GM18861 (cell line): ENCODE data around the gene ITIH4.

ENCODE experiments used
- ATAC-seq: cut with Tn5 transposase; IDR thresholded peaks from one replicate; pipeline ENCODE4 v1.9.1; 2021; ENCODE audit not compliant: unreplicated experiment

The ITIH4 gene

DNA sequence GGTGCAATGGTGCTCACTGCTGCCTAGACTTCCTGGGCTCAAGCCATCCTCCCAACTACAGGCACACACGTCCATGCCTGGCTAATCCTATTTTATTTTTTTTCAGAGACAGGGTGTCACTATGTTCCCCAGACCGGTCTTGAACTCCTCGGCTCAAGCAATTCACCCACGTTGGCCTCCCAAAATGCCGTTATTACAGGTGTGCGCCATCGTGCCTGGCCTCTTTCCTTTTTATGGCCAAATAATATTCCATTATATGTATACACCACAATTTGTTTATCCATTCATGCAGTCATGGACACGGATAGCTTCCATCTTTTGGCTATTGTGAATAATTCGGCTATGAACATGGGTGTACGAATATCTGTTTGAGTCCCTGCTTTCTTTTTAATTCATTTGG, 58.8 kb downstream of the ITIH4 start:
- ATAC-seq: no peak

DNA sequence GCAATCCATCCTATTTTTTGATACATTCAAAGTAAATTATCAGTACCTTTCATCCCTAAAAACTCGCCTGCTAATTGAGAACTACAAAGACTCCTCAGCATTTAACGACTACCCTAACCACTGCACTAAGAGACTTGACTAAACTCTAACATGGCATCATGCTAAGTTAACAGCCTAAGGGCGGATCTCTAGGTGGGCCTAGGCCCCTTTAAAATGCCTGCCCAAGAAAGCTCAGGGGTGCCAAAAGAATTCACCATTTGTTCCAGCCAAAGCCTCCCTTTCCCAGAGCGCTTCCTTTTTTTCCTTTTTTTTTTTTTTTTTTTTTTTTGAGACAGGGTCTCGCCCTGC, 59.2 kb downstream of the ITIH4 start:
- ATAC-seq: peak; percentile 2

DNA sequence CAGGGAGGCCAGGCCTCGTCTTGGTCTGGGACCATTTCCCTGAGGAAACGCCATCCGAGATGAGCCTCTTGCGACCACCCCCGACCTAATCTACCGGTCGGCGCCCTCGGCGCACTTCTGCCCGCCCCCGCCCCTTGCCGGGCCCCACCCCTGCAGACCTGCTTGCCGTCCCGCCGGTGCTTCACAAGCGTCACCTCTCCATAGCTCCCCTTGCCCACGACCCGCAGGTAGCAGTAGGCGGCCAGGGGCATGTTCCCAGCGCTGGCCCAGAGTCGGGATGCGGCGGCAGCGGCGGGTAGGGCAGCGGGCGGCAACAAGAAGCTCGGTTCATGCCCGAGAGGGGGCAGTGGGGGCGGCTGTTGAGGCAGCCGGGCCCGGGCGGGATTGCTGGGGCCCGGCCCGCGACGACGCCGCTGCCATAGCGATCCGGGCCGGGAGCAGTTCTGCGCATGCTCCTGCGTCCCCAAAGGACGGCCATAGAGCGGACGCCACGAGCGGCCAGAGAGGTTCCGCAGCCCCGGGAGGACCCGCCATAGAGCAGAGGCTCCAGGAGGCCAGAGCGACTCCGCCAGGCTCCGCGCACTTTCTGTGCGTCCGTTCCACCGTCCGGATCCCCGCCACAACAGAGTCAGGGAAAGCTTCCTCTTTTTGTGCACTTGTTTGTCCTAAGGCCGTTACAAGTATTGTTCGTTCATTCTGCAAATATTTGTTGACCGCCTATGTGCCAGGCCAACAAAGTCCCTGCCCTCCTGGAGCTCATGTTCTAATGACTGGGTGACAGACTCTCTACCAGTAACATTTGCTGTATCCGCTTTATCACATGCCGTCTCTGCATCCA, 59.8 kb downstream of the ITIH4 start, which contains the start of gene NEK4:
TSS of gene NEK4 (minus strand) at position 445 of the 838 bp plus-strand sequence. CDS start at position 251, 194 bp downstream.
- ATAC-seq: peak; percentile 89

DNA sequence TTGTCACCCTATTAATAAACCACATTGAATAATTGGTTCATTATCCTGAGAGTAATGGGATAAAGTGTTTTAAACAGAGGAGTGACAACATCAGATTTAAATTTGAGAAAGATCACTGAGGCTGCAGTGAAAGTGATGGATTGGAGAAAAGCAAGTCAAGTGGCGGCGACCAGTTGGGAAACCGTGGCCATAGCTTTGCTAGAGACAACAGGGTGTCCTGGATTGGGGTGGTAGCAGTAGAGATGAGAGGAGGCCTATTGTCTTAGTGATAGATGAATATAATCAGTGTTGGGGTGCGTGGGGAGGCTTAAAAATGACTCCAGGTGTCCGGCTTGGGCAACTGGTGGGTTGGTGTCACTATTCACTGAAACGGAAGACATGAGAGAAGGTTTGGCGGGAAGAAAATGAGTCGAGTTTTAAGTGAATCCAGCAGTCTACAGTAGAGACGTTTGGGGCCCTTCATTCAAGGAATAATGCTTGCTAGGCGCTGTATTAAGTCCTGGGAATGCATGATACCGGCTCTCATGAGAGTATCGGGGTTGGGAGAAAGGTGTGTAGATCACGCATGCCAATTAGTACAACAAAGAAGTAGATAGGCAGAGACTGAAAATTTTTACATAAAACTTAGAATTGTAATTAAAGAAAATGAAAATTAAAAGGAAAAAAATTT, 60.6 kb downstream of the ITIH4 start:
- ATAC-seq: no peak

DNA sequence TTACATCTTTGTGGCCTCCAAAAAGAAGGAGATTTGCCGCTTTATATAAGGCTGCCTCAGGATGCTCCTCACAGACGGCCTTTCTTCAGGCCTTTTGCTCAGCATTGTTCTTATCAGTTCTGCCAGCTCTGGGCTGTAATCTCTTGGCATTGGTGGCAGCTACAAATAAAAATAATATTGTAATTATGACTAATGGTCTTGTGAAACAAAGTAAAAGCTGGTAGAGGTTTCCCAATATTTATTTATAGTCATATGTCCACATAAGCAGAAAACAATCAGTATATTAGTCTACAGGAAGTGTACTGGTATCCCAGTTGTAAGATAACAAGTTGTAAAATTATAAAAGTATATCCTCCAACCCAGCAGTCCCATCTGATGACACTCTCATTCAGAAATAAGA, 67.0 kb downstream of the ITIH4 start:
- ATAC-seq: no peak
